ENCODE measurements around the gene POLRMT.
A peak's percentile ranks its signal among the peaks of the same experiment; 100 is the strongest.

POLRMT gene

DNA sequence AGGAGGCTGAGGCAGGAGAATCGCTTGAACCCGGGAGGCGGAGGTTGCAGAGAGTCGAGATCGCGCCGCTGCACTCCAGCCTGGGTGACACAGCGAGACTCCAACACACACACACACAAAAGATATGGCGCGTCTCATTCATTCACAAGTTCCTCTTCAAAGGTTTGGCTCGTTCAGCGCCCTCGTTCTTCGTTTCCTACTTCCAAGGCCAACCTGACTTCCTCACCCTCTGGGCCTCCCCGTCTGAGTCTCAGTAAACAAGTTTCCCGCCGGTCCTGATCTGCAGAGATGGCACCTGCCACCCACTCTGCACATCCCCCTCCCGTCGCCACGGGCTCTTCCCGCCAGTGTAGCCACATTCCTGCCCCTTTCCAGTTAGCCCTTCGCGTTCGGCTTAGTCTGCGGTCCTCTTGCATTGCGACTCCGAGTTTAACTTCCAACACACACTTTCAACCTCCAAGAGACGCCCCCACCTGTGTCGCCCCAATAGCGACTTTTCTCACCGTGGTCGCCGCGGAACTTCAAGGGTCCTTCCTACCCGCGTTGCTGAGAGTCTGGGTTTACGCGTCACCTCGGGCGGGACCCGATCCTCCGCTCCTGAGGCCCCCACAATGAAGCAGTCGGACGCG is 62.3 kb downstream of the POLRMT start:
- peak; percentile 11; the same call in 1 of the 2 replicates for TF ChIP-seq TAF1 (IDR thresholded peaks at IDR 0.05; ENCODE audit: borderline replicate concordance, insufficient read depth, low read length)
- no peak for TF ChIP-seq SIN3A (IDR thresholded peaks at IDR 0.05; ENCODE audit: borderline replicate concordance, insufficient read depth, low read length)
- peak; percentile 68 for TF ChIP-seq FOXP2 (optimal IDR thresholded peaks at IDR 0.05; ENCODE audit: borderline replicate concordance, extremely low read depth, extremely low read length, insufficient read depth)

DNA sequence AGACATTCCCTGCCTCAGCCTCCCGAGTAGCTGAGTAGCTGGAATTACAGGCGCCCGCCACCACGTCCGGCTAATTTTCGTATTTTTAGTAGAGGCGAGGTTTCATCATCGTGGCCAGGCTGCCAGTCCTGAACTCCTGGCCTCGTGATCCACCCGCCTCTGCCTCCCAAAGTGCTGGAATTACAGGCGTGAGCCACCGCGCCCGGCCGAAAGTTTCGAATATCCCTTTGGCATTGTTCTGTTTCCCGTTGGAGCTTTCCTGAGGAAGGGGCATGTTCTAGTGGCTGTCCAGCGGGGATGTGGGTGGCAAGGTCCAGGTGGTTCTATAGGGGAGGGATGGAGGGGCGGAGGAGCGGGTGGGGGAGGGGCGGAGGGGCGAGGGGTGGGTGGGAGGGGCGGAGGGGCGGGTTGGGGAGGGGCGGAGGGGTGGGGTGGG is 63.1 kb downstream of the POLRMT start:
- TF ChIP-seq SIN3A (IDR thresholded peaks at IDR 0.05; ENCODE audit: borderline replicate concordance, insufficient read depth, low read length), result no peak
- TF ChIP-seq FOXP2 (optimal IDR thresholded peaks at IDR 0.05; ENCODE audit: borderline replicate concordance, extremely low read depth, extremely low read length, insufficient read depth), result no peak
- TF ChIP-seq, protein P1, sequence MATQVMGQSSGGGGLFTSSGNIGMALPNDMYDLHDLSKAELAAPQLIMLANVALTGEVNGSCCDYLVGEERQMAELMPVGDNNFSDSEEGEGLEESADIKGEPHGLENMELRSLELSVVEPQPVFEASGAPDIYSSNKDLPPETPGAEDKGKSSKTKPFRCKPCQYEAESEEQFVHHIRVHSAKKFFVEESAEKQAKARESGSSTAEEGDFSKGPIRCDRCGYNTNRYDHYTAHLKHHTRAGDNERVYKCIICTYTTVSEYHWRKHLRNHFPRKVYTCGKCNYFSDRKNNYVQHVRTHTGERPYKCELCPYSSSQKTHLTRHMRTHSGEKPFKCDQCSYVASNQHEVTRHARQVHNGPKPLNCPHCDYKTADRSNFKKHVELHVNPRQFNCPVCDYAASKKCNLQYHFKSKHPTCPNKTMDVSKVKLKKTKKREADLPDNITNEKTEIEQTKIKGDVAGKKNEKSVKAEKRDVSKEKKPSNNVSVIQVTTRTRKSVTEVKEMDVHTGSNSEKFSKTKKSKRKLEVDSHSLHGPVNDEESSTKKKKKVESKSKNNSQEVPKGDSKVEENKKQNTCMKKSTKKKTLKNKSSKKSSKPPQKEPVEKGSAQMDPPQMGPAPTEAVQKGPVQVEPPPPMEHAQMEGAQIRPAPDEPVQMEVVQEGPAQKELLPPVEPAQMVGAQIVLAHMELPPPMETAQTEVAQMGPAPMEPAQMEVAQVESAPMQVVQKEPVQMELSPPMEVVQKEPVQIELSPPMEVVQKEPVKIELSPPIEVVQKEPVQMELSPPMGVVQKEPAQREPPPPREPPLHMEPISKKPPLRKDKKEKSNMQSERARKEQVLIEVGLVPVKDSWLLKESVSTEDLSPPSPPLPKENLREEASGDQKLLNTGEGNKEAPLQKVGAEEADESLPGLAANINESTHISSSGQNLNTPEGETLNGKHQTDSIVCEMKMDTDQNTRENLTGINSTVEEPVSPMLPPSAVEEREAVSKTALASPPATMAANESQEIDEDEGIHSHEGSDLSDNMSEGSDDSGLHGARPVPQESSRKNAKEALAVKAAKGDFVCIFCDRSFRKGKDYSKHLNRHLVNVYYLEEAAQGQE (IDR thresholded peaks at IDR 0.05; ENCODE audit: insufficient read depth in 1 of 2, low read depth in 2 of 2, low read length in 2 of 2), result no peak
- TF ChIP-seq TAF1 (IDR thresholded peaks at IDR 0.05; ENCODE audit: borderline replicate concordance, insufficient read depth, low read length), result no peak
- no peak for TF ChIP-seq POLR2AphosphoS5 (IDR thresholded peaks at IDR 0.05; ENCODE audit: low read depth, low read length)

DNA sequence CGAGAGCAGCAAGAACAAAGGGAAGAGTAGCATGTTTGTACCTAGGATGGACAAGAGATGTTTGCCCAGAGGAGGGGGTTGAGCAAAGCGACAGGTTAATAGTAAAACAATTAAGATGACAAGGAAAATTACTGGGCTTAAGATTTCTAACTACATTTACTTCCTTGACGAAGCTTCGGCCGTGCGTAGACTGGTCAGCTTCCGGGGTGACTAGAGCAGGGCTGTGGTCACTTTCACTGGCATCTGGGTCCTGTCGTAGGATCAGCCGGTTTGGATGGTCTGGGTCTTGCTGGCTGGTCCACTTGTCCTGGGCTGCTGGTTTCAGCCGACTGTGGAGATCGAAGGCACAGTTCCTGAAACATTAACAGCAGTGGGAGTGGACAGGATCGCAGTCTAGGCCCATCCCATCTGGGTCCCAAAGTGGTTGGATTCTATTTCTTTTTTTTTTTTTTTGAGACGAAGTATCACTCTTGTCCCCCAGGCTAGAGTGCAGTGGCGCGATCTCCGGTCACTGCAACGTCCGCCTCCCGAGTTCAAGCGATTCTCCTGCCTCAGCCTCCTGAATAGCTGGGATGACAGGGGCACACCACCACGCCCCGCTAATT is 65.9 kb downstream of the POLRMT start:
- TF ChIP-seq SIN3A (IDR thresholded peaks at IDR 0.05; ENCODE audit: borderline replicate concordance, insufficient read depth, low read length) (no peak), TAF1 (IDR thresholded peaks at IDR 0.05; ENCODE audit: borderline replicate concordance, insufficient read depth, low read length) (no peak), POLR2AphosphoS5 (IDR thresholded peaks at IDR 0.05; ENCODE audit: low read depth, low read length) (no peak), FOXP2 (optimal IDR thresholded peaks at IDR 0.05; ENCODE audit: borderline replicate concordance, extremely low read depth, extremely low read length, insufficient read depth) (no peak)
- TF ChIP-seq, protein P1 (IDR thresholded peaks at IDR 0.05; ENCODE audit: insufficient read depth in 1 of 2, low read depth in 2 of 2, low read length in 2 of 2), result no peak
